ENCODE measurements around the gene NAV2.

GRCh38 chr11:19664886-19665548, 47.6 kb upstream of the NAV2 start:
- TF ChIP-seq CTCF (IDR thresholded peaks at IDR 0.05; ENCODE audit: low read length) (no peak), EZH2 (optimal IDR thresholded peaks at IDR 0.05; ENCODE audit: low read depth, low read length) (no peak), EZH2phosphoT487 (IDR thresholded peaks at IDR 0.05; ENCODE audit: low read length) (no peak)
